Measurements from ENCODE around the gene ADCYAP1R1. TPM values are rescaled to one million over a fixed set of nuclear protein-coding genes. Genes with fewer than 3 reads are reported as not detected.

Gene ADCYAP1R1
- total RNA-seq, 1 experiment from 2014 or later: 0.17 TPM

GRCh38 chr7:31043051-31043471 is 9.0 kb upstream of the ADCYAP1R1 start:
- no peak for DNase-seq (ENCODE audit: low read depth)

- no peak for DNase-seq (ENCODE audit: low read depth)
Measured at GRCh38 chr7:31044529-31044928, 7.6 kb upstream of the ADCYAP1R1 start.

GRCh38 chr7:31046723-31047122 is 5.4 kb upstream of the ADCYAP1R1 start:
- no peak for DNase-seq (ENCODE audit: low read depth)

- DNase-seq (ENCODE audit: low read depth): no peak
Measured at GRCh38 chr7:31047313-31048146, 4.6 kb upstream of the ADCYAP1R1 start.

- DNase-seq (ENCODE audit: low read depth): no peak
Measured at GRCh38 chr7:31049005-31049765, 2.9 kb upstream of the ADCYAP1R1 start.

- DNase-seq (ENCODE audit: low read depth): no peak
Measured at GRCh38 chr7:31052487-31052840, 356 bp downstream of the ADCYAP1R1 start.

- DNase-seq (ENCODE audit: low read depth): no peak
Measured at GRCh38 chr7:31052841-31053601, 913 bp downstream of the ADCYAP1R1 start.

- no peak for DNase-seq (ENCODE audit: low read depth)
Measured at GRCh38 chr7:31053986-31054385, 1.9 kb downstream of the ADCYAP1R1 start.

- no peak for DNase-seq (ENCODE audit: low read depth)
Measured at GRCh38 chr7:31054608-31055278, 2.6 kb downstream of the ADCYAP1R1 start.

GRCh38 chr7:31055471-31055870 is 3.4 kb downstream of the ADCYAP1R1 start:
- DNase-seq (ENCODE audit: low read depth): no peak

- DNase-seq (ENCODE audit: low read depth): peak; percentile 44
Measured at GRCh38 chr7:31056775-31057346, 4.8 kb downstream of the ADCYAP1R1 start.

GRCh38 chr7:31058122-31058521 is 6.0 kb downstream of the ADCYAP1R1 start:
- peak; percentile 88 for DNase-seq (ENCODE audit: low read depth)

GRCh38 chr7:31058688-31059087 is 6.6 kb downstream of the ADCYAP1R1 start:
- no peak for DNase-seq (ENCODE audit: low read depth)

- DNase-seq (ENCODE audit: low read depth): peak; percentile 44
Measured at GRCh38 chr7:31059551-31059950, 7.4 kb downstream of the ADCYAP1R1 start.

- DNase-seq (ENCODE audit: low read depth): peak; percentile 37
Measured at GRCh38 chr7:31061185-31061584, 9.1 kb downstream of the ADCYAP1R1 start.

GRCh38 chr7:31062746-31063435 is 10.8 kb downstream of the ADCYAP1R1 start:
- no peak for DNase-seq (ENCODE audit: low read depth)

- DNase-seq (ENCODE audit: low read depth): no peak
Measured at GRCh38 chr7:31065021-31065593, 13.0 kb downstream of the ADCYAP1R1 start.

GRCh38 chr7:31065840-31066239 is 13.7 kb downstream of the ADCYAP1R1 start:
- no peak for DNase-seq (ENCODE audit: low read depth)

- no peak for DNase-seq (ENCODE audit: low read depth)
Measured at GRCh38 chr7:31066516-31067130, 14.5 kb downstream of the ADCYAP1R1 start.

- DNase-seq (ENCODE audit: low read depth): no peak
Measured at GRCh38 chr7:31067491-31067890, 15.4 kb downstream of the ADCYAP1R1 start.

Measured in Daoy (cell line).